ENCODE results near the gene GGT7.

Gene GGT7

DNA sequence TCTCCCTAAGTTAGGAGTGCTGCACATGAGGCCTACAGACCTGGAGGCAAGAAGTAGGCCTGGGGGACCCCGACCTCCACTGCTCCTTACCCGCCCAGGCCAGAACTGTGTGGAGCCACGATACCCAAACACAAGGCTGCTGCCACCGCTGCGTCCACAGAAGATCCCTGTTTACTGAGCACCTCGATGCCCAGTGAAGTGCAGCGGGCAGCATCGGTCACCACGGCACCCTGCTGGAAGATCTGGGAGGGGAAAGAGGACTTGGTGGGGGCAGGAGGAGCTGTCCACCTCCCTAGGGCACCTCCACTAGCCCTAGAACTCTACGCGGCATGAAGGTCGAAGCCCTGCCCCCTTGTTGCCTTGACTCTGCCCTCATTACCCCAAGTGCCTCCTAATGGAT lies 9.9 kb downstream of the GGT7 start (continued):
- no peak for TF ChIP-seq ZNF175 (tag by site-specific recombination; IDR thresholded peaks at IDR 0.05)

- POLR2A ChIA-PET, result no interaction called here
Observed at GRCh38 chr20:34861386-34862084, 11.1 kb downstream of the GGT7 start.

GRCh38 chr20:34859826-34860545 lies 12.7 kb downstream of the GGT7 start:
- peaks cover 0 to 77% of the 10 kb centered on the region in 2 experiments; a peak in 2 of 3 replicates for H3K36me3 ChIP-seq (ENCODE audit: control insufficient read depth in 2 of 2, insufficient read depth in 1 of 2, low read length in 2 of 2)
- H3K27ac ChIP-seq (ENCODE audit: extremely low read depth, low read depth, low read length), result no peak overlapping the region
- H3K4me3 ChIP-seq (ENCODE audit: low read depth, low read length), result no peak overlapping the region
- H3K4me1 ChIP-seq (ENCODE audit: control insufficient read depth, insufficient read depth, low read length), result no peaks in the 10 kb centered on the region
- ChIA-PET CTCF (interaction anchor here (0.6 kb wide), 1 partner anchor 10 kb away, joined by 3 read pairs; no protein-coding TSS in a partner anchor), POLR2A (no interaction called here)
- H3K9me3 ChIP-seq (ENCODE audit: control insufficient read depth, insufficient read depth, low read depth, low read length), result no peaks in the 10 kb centered on the region
- TF ChIP-seq ZBTB7A (tag by site-specific recombination; IDR thresholded peaks at IDR 0.05; ENCODE audit: low read depth) (no peak), FEZF1 (tag by site-specific recombination; IDR thresholded peaks at IDR 0.05) (no peak), ZSCAN23 (tag by site-specific recombination; IDR thresholded peaks at IDR 0.05) (no peak), ZNF791 (tag by site-specific recombination; IDR thresholded peaks at IDR 0.05) (no peak), IKZF3 (tag by site-specific recombination; IDR thresholded peaks at IDR 0.05) (no peak), HOXD13 (CRISPR knock-in tag; IDR thresholded peaks at IDR 0.05; ENCODE audit: borderline replicate concordance) (no peak), OSR2 (tag by site-specific recombination; IDR thresholded peaks at IDR 0.05) (no peak), ZNF658 (tag by site-specific recombination; IDR thresholded peaks at IDR 0.05) (no peak), ZBTB48 (tag by site-specific recombination; IDR thresholded peaks at IDR 0.05) (no peak), YY2 (tag by site-specific recombination; IDR thresholded peaks at IDR 0.05) (no peak), SCRT1 (tag by site-specific recombination; IDR thresholded peaks at IDR 0.05; ENCODE audit: borderline replicate concordance) (no peak), ZNF514 (tag by site-specific recombination; IDR thresholded peaks at IDR 0.05) (no peak), ZNF335 (tag by site-specific recombination; conservative IDR thresholded peaks at IDR 0.05) (no peak)
- TF ChIP-seq, protein P1, sequence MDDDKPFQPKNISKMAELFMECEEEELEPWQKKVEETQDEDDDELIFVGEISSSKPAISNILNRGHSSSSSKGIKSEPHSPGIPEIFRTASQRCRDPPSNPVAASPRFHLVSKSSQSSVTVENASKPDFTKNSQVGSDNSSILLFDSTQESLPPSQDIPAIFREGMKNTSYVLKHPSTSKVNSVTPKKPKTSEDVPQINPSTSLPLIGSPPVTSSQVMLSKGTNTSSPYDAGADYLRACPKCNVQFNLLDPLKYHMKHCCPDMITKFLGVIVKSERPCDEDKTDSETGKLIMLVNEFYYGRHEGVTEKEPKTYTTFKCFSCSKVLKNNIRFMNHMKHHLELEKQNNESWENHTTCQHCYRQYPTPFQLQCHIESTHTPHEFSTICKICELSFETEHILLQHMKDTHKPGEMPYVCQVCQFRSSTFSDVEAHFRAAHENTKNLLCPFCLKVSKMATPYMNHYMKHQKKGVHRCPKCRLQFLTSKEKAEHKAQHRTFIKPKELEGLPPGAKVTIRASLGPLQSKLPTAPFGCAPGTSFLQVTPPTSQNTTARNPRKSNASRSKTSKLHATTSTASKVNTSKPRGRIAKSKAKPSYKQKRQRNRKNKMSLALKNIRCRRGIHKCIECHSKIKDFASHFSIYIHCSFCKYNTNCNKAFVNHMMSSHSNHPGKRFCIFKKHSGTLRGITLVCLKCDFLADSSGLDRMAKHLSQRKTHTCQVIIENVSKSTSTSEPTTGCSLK (tag by site-specific recombination; IDR thresholded peaks at IDR 0.05), result no peak
- TF ChIP-seq, protein P2, sequence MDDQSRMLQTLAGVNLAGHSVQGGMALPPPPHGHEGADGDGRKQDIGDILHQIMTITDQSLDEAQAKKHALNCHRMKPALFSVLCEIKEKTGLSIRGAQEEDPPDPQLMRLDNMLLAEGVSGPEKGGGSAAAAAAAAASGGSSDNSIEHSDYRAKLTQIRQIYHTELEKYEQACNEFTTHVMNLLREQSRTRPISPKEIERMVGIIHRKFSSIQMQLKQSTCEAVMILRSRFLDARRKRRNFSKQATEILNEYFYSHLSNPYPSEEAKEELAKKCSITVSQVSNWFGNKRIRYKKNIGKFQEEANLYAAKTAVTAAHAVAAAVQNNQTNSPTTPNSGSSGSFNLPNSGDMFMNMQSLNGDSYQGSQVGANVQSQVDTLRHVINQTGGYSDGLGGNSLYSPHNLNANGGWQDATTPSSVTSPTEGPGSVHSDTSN (CRISPR knock-in tag; IDR thresholded peaks at IDR 0.05), result no peak
- TF ChIP-seq, protein P3, sequence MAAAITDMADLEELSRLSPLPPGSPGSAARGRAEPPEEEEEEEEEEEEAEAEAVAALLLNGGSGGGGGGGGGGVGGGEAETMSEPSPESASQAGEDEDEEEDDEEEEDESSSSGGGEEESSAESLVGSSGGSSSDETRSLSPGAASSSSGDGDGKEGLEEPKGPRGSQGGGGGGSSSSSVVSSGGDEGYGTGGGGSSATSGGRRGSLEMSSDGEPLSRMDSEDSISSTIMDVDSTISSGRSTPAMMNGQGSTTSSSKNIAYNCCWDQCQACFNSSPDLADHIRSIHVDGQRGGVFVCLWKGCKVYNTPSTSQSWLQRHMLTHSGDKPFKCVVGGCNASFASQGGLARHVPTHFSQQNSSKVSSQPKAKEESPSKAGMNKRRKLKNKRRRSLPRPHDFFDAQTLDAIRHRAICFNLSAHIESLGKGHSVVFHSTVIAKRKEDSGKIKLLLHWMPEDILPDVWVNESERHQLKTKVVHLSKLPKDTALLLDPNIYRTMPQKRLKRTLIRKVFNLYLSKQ (tag by site-specific recombination; IDR thresholded peaks at IDR 0.05; ENCODE audit: borderline replicate concordance), result no peak
- TF ChIP-seq, protein P4, sequence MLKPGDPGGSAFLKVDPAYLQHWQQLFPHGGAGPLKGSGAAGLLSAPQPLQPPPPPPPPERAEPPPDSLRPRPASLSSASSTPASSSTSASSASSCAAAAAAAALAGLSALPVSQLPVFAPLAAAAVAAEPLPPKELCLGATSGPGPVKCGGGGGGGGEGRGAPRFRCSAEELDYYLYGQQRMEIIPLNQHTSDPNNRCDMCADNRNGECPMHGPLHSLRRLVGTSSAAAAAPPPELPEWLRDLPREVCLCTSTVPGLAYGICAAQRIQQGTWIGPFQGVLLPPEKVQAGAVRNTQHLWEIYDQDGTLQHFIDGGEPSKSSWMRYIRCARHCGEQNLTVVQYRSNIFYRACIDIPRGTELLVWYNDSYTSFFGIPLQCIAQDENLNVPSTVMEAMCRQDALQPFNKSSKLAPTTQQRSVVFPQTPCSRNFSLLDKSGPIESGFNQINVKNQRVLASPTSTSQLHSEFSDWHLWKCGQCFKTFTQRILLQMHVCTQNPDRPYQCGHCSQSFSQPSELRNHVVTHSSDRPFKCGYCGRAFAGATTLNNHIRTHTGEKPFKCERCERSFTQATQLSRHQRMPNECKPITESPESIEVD (tag by site-specific recombination; IDR thresholded peaks at IDR 0.05), result no peak

More at GRCh38 chr20:34861386-34862084, 11.1 kb downstream of the GGT7 start:
- CTCF ChIA-PET, result no interaction called here
- Histone ChIP-seq H3K4me1 (ENCODE audit: control insufficient read depth, insufficient read depth, low read length) (no peaks in the 10 kb centered on the region), H3K4me3 (ENCODE audit: low read depth, low read length) (no peak overlapping the region), H3K27ac (ENCODE audit: extremely low read depth, low read depth, low read length) (no peak overlapping the region), H3K9me3 (ENCODE audit: control insufficient read depth, insufficient read depth, low read depth, low read length) (no peaks in the 10 kb centered on the region), H3K36me3 (ENCODE audit: control insufficient read depth in 2 of 2, insufficient read depth in 1 of 2, low read length in 2 of 2) (peaks cover 0 to 68% of the 10 kb centered on the region in 2 experiments; a peak in 2 of 3 replicates)
- TF ChIP-seq ZNF133 (tag by site-specific recombination; IDR thresholded peaks at IDR 0.05), result no peak
- TF ChIP-seq, protein P5, sequence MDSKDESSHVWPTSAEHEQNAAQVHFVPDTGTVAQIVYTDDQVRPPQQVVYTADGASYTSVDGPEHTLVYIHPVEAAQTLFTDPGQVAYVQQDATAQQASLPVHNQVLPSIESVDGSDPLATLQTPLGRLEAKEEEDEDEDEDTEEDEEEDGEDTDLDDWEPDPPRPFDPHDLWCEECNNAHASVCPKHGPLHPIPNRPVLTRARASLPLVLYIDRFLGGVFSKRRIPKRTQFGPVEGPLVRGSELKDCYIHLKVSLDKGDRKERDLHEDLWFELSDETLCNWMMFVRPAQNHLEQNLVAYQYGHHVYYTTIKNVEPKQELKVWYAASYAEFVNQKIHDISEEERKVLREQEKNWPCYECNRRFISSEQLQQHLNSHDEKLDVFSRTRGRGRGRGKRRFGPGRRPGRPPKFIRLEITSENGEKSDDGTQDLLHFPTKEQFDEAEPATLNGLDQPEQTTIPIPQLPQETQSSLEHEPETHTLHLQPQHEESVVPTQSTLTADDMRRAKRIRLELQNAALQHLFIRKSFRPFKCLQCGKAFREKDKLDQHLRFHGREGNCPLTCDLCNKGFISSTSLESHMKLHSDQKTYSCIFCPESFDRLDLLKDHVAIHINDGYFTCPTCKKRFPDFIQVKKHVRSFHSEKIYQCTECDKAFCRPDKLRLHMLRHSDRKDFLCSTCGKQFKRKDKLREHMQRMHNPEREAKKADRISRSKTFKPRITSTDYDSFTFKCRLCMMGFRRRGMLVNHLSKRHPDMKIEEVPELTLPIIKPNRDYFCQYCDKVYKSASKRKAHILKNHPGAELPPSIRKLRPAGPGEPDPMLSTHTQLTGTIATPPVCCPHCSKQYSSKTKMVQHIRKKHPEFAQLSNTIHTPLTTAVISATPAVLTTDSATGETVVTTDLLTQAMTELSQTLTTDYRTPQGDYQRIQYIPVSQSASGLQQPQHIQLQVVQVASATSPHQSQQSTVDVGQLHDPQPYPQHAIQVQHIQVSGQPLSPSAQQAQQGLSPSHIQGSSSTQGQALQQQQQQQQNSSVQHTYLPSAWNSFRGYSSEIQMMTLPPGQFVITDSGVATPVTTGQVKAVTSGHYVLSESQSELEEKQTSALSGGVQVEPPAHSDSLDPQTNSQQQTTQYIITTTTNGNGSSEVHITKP (tag by site-specific recombination; IDR thresholded peaks at IDR 0.05), result peak; percentile 70

Data from HEK293 (cell line).